Fibroblast of skin of right biceps (primary cell): Measurements from ENCODE around the gene PITPNC1.
A peak's percentile ranks its signal among the peaks of the same experiment; 100 is the strongest.
"Not testable (repeated sequence)": the region's sequence is repeated elsewhere in the genome, so short reads cannot be mapped to it uniquely, and the experiment has no call there.

Experiments used
- DNase-seq: peaks from one replicate; pipeline ENCODE4 v3.0.0-alpha.2; 2013

PITPNC1 gene

GRCh38 chr17:67557921-67558320, 180.8 kb downstream of the PITPNC1 start:
- DNase-seq: peak; percentile 40

- DNase-seq: peak; percentile 21
Observed at GRCh38 chr17:67558740-67559380, 181.8 kb downstream of the PITPNC1 start.

GRCh38 chr17:67559381-67559966, 182.4 kb downstream of the PITPNC1 start:
- DNase-seq: no peak

- DNase-seq: peak; percentile 42
Observed at GRCh38 chr17:67562005-67562404, 184.9 kb downstream of the PITPNC1 start.

- no peak for DNase-seq
Observed at GRCh38 chr17:67563692-67564228, 186.7 kb downstream of the PITPNC1 start.

GRCh38 chr17:67565068-67565467, 188.0 kb downstream of the PITPNC1 start:
- no peak for DNase-seq

- no peak for DNase-seq
Observed at GRCh38 chr17:67566656-67567055, 189.6 kb downstream of the PITPNC1 start.

GRCh38 chr17:67569015-67569451, 192.0 kb downstream of the PITPNC1 start:
- no peak for DNase-seq

GRCh38 chr17:67569873-67570272, 192.8 kb downstream of the PITPNC1 start:
- peak; percentile 29 for DNase-seq

GRCh38 chr17:67570797-67571196, 193.7 kb downstream of the PITPNC1 start:
- DNase-seq: no peak

- DNase-seq: no peak
Observed at GRCh38 chr17:67571478-67571877, 194.4 kb downstream of the PITPNC1 start.

GRCh38 chr17:67573987-67574657, 197.0 kb downstream of the PITPNC1 start:
- no peak for DNase-seq

- DNase-seq: no peak
Observed at GRCh38 chr17:67574658-67575293, 197.7 kb downstream of the PITPNC1 start.

GRCh38 chr17:67575325-67575724, 198.2 kb downstream of the PITPNC1 start:
- DNase-seq: no peak

- DNase-seq: no peak
Observed at GRCh38 chr17:67576471-67577115, 199.5 kb downstream of the PITPNC1 start.

- no peak for DNase-seq
Observed at GRCh38 chr17:67577429-67578141, 200.5 kb downstream of the PITPNC1 start.

GRCh38 chr17:67578142-67578457, 201.0 kb downstream of the PITPNC1 start:
- no peak for DNase-seq

- DNase-seq: not testable (repeated sequence)
Observed at GRCh38 chr17:67578679-67579405, 201.8 kb downstream of the PITPNC1 start.

- no peak for DNase-seq
Observed at GRCh38 chr17:67582673-67583081, 205.6 kb downstream of the PITPNC1 start.

- no peak for DNase-seq
Observed at GRCh38 chr17:67585077-67585602, 208.1 kb downstream of the PITPNC1 start.

GRCh38 chr17:67588326-67588725, 211.2 kb downstream of the PITPNC1 start:
- no peak for DNase-seq
